Fibroblast of the aortic adventitia (primary cell): ENCODE results near the gene EPN1. TPM values are rescaled to one million over a fixed set of nuclear protein-coding genes. Genes with fewer than 3 reads are reported as not detected.

Source experiments
- DNase-seq: peaks from one replicate; pipeline ENCODE4 v3.0.0-alpha.2; 2010; ENCODE audit warnings: low read depth
- H3K4me3 ChIP-seq: 2 replicates; pipeline ENCODE4 v1.5.1; 2011; ENCODE audit warnings: low read depth, mild to moderate bottlenecking, control low read depth, low read length, moderate library complexity
- CTCF ChIP-seq: IDR thresholded peaks from 2 replicates; pipeline ENCODE4 v1.5.1; 2011; ENCODE audit warnings: mild to moderate bottlenecking, low read length, control low read depth, inconsistent platforms; ENCODE audit not compliant: insufficient read depth
- total RNA-seq: library from RNA; depleted of rRNA; stranded (reverse); fragments of >200 nt; gene quantifications from 2 replicates; pipeline ENCODE4 v1.2.3, GENCODE V29; 2012; ENCODE audit warnings: low replicate concordance

EPN1 gene
- total RNA-seq, 1 donor = 60.6 TPM

- H3K4me3 ChIP-seq = peak overlapping the region; percentile 100
- TF ChIP-seq CTCF = no peak
- DNase-seq = no peak
Measured at GRCh38 chr19:55636723-55637122, 38.3 kb upstream of the EPN1 start.

GRCh38 chr19:55637534-55637933, 37.5 kb upstream of the EPN1 start:
- H3K4me3 ChIP-seq = no peak overlapping the region
- TF ChIP-seq CTCF = no peak
- DNase-seq = no peak

- DNase-seq = no peak
- TF ChIP-seq CTCF = peak; percentile 54
- no peak overlapping the region for H3K4me3 ChIP-seq
Measured at GRCh38 chr19:55638864-55639359, 36.1 kb upstream of the EPN1 start.

GRCh38 chr19:55640043-55640576, 34.9 kb upstream of the EPN1 start:
- TF ChIP-seq CTCF = peak; percentile 42
- peak; percentile 63 for DNase-seq
- H3K4me3 ChIP-seq = peak overlapping the region; percentile 75

GRCh38 chr19:55640577-55641425, 34.2 kb upstream of the EPN1 start, which contains the start of gene ZNF580:
Gene ZNF580, plus strand, starts transcription at chr19:55641002. Its CDS starts 1,507 bp downstream, at chr19:55642509.
- peak within 1 kb of the TSS; percentile 75 for H3K4me3 ChIP-seq
- peak; percentile 71 for DNase-seq
- no peak for TF ChIP-seq CTCF

GRCh38 chr19:55641426-55642152, 33.4 kb upstream of the EPN1 start:
- peak; percentile 39 for DNase-seq
- no peak for TF ChIP-seq CTCF
- peak overlapping the region; percentile 75 for H3K4me3 ChIP-seq
